Measurements from ENCODE around the gene EWSR1. TPM values are rescaled to one million over a fixed set of nuclear protein-coding genes. Genes with fewer than 3 reads are reported as not detected.

The EWSR1 gene
- total RNA-seq, 1 experiment from 2014 or later, result 462 TPM

- no CpG with 5 or more reads among the region's 19 CpGs for WGBS (ENCODE audit: extremely low coverage, insufficient read length, low lambda C conversion rate)
- H4K20me1 ChIP-seq (ENCODE audit: control insufficient read depth, insufficient read depth, insufficient read length), result no peaks in the 10 kb centered on the region
- H3K4me3 Mint-ChIP-seq, result no peak overlapping the region; a peak in 2 of 5 replicates
- no peaks in the 10 kb centered on the region for H3K27me3 ChIP-seq (ENCODE audit: insufficient read depth, low read length)
- no peak for DNase-seq
- H4K5ac ChIP-seq (ENCODE audit: insufficient read length, low read depth, low read length), result no peak overlapping the region
- H3K27ac Mint-ChIP-seq, result peak overlapping the region in 2 of 3 experiments; percentile 19 to 59; a peak in 4 of 7 replicates
- peaks cover 0 to 3% of the 10 kb centered on the region in 2 experiments; a peak in 1 of 5 replicates for H3K9me3 Mint-ChIP-seq
- no peak overlapping the region for H3K56ac ChIP-seq (ENCODE audit: insufficient read length, low read depth, low read length)
- no peak for TF ChIP-seq CTCF (conservative IDR thresholded peaks at IDR 0.05)
- no peaks in the 10 kb centered on the region for H3K79me1 ChIP-seq (ENCODE audit: insufficient read depth, low read depth, low read length, poor library complexity, severe bottlenecking)
- H3K36me3 Mint-ChIP-seq (ENCODE audit: insufficient read depth in 1 of 3, low read depth in 3 of 3), result peaks cover 47 to 71% (median 55%) of the 10 kb centered on the region in 3 experiments; a peak in 6 of 7 replicates
- no peak overlapping the region for H2BK5ac ChIP-seq (ENCODE audit: insufficient read length, low read length)
- no peak overlapping the region for H3K9ac ChIP-seq (ENCODE audit: extremely low read depth, insufficient read length, low read length)
- H2BK120ac ChIP-seq (ENCODE audit: low read depth, low read length, poor library complexity, severe bottlenecking), result no peak overlapping the region
- peaks cover 3 to 8% of the 10 kb centered on the region in 2 experiments; a peak in 2 of 4 replicates for H3K4me1 Mint-ChIP-seq
- no peak overlapping the region for H3K23ac ChIP-seq (ENCODE audit: insufficient read length, low read depth, low read length)
- no peak overlapping the region for H4K8ac ChIP-seq (replicated peaks; ENCODE audit: insufficient read length, low read depth, low read length)
- no peaks in the 10 kb centered on the region for H3K23me2 ChIP-seq (ENCODE audit: insufficient read length, low read depth, low read length, poor library complexity, severe bottlenecking)
- no peak overlapping the region for H3K4me2 ChIP-seq (ENCODE audit: insufficient read depth, insufficient read length, low read length)
- no peak overlapping the region for H2AFZ ChIP-seq (ENCODE audit: low read length)
- no peaks in the 10 kb centered on the region for H3K79me2 ChIP-seq (ENCODE audit: insufficient read depth, low read length)
- no peak overlapping the region for H2BK12ac ChIP-seq (ENCODE audit: insufficient read length, low read depth, low read length)
- no peak overlapping the region for H2AK5ac ChIP-seq (ENCODE audit: insufficient read length, low read length)
- no peak overlapping the region for H3K18ac ChIP-seq (ENCODE audit: insufficient read length, low read depth, low read length)
- H3K4me1 ChIP-seq (ENCODE audit: insufficient read depth, low read length), result no peaks in the 10 kb centered on the region
- no peak overlapping the region for H2BK15ac ChIP-seq (ENCODE audit: low read depth, low read length)
- H3K4ac ChIP-seq (ENCODE audit: low read depth, low read length), result no peak overlapping the region
- no peak overlapping the region for H4K91ac ChIP-seq (ENCODE audit: insufficient read length, low read depth, low read length)
- no peak overlapping the region for H2BK20ac ChIP-seq (ENCODE audit: low read depth, low read length, poor library complexity, severe bottlenecking)
- peaks cover under 1% of the 10 kb centered on the region for H3K27me3 Mint-ChIP-seq (ENCODE audit: low read depth)
- H3T11ph ChIP-seq (ENCODE audit: low read length), result no peak overlapping the region
- H3K27ac ChIP-seq (ENCODE audit: insufficient read length, low read depth, low read length), result no peak overlapping the region
- H3K9me3 ChIP-seq (ENCODE audit: control insufficient read depth, low read depth, low read length), result no peaks in the 10 kb centered on the region
- no peak overlapping the region for H3K14ac ChIP-seq (ENCODE audit: insufficient read depth, low read length)
Observed at GRCh38 chr22:29299136-29299900, 31.2 kb downstream of the EWSR1 start.
